Keratinocyte (primary cell): ENCODE data around the gene APBB1IP. TPM values are rescaled to one million over a fixed set of nuclear protein-coding genes. Genes with fewer than 3 reads are reported as not detected.

Experiments
- DNase-seq: peaks from one replicate; pipeline ENCODE4 v3.0.0-alpha.2; 2011; ENCODE audit warnings: low read depth, missing footprints, low spot score
- FAIRE-seq: peaks from 2 replicates; lab custom pipeline; 2011; peaks lifted over from hg19 to GRCh38; lab: Jason Lieb, UNC
- H2AFZ ChIP-seq: 2 replicates; pipeline ENCODE4 v1.6.0; 2012; ENCODE audit warnings: low read length, control low read depth, inconsistent platforms; ENCODE audit not compliant: control insufficient read depth
- H3K27ac ChIP-seq: 2 replicates; pipeline ENCODE4 v1.5.1; 2011; ENCODE audit warnings: low read length; ENCODE audit not compliant: control insufficient read depth, insufficient read depth
- H3K27me3 ChIP-seq: 3 replicates; pipeline ENCODE4 v1.6.0; 2011; ENCODE audit warnings: low read length; ENCODE audit not compliant: control insufficient read depth, insufficient read depth; ENCODE audit errors: extremely low read depth
- H3K36me3 ChIP-seq, 2 experiments: 2 replicates in 1 of 2; 3 replicates in 1 of 2; pipeline ENCODE4 v1.5.1; 2011; ENCODE audit warnings: low read length in 2 of 2, mild to moderate bottlenecking in 1 of 2; ENCODE audit not compliant: control insufficient read depth in 2 of 2, insufficient read depth in 2 of 2; ENCODE audit errors: extremely low read depth in 1 of 2
- H3K4me1 ChIP-seq: 3 replicates; pipeline ENCODE4 v1.5.1; 2011; ENCODE audit warnings: low read length; ENCODE audit not compliant: control insufficient read depth, insufficient read depth; ENCODE audit errors: extremely low read depth
- H3K4me2 ChIP-seq: 3 replicates; pipeline ENCODE4 v1.6.0; 2011; ENCODE audit warnings: low read depth, low read length; ENCODE audit not compliant: control insufficient read depth, insufficient read depth; ENCODE audit errors: extremely low read depth
- H3K4me3 ChIP-seq, 3 experiments: fragments of 200-600 bp in 1 of 3; sonication (generic) in 1 of 3; 2 replicates in 2 of 3; 3 replicates in 1 of 3; pipeline ENCODE4 v1.5.1; 2011 to 2016; ENCODE audit warnings: low read length in 3 of 3, mild to moderate bottlenecking in 3 of 3, control low read depth in 2 of 3, inconsistent platforms in 1 of 3, low read depth in 1 of 3, mixed read lengths in 1 of 3, mixed run types in 1 of 3, moderate library complexity in 1 of 3; ENCODE audit not compliant: control insufficient read depth in 2 of 3, insufficient read depth in 2 of 3; ENCODE audit errors: extremely low read depth in 1 of 3
- H3K79me2 ChIP-seq: 2 replicates; pipeline ENCODE4 v1.6.0; 2012; ENCODE audit warnings: low read length; ENCODE audit not compliant: control insufficient read depth, insufficient read depth
- H3K9ac ChIP-seq: 3 replicates; pipeline ENCODE4 v1.6.0; 2011; ENCODE audit warnings: low read length; ENCODE audit not compliant: control insufficient read depth, insufficient read depth; ENCODE audit errors: extremely low read depth
- H3K9me1 ChIP-seq: 3 replicates; pipeline ENCODE4 v1.6.0; 2011; ENCODE audit warnings: low read length; ENCODE audit not compliant: control insufficient read depth, insufficient read depth; ENCODE audit errors: extremely low read depth
- H3K9me3 ChIP-seq: 2 replicates; pipeline ENCODE4 v1.5.1; 2012; ENCODE audit warnings: low read depth, low read length; ENCODE audit not compliant: control insufficient read depth
- H4K20me1 ChIP-seq: 3 replicates; pipeline ENCODE4 v1.6.0; 2011; ENCODE audit warnings: low read length; ENCODE audit not compliant: control insufficient read depth, insufficient read depth; ENCODE audit errors: extremely low read depth
- CTCF ChIP-seq, 3 experiments: IDR thresholded peaks in 1 of 3; conservative IDR thresholded peaks in 1 of 3; optimal IDR thresholded peaks in 1 of 3; 2 replicates in 2 of 3; 3 replicates in 1 of 3; pipeline versions ENCODE3 to v1.5.1; 2011; ENCODE audit warnings: low read length in 3 of 3, mild to moderate bottlenecking in 3 of 3, moderate library complexity in 2 of 3, control low read depth in 1 of 3, inconsistent platforms in 1 of 3; ENCODE audit not compliant: insufficient read depth in 2 of 3; ENCODE audit errors: extremely low read depth in 1 of 3
- EZH2 ChIP-seq: IDR thresholded peaks from one replicate; pipeline ENCODE4 v1.6.1; 2012; ENCODE audit warnings: inconsistent platforms, mild to moderate bottlenecking, low read length, moderate library complexity
- dilution Hi-C: fragments of 300-500 bp; cut with MboI; formaldehyde crosslinking; loops from one replicate; pipeline ENCODE4 v1.7.0; 2020; ENCODE audit warnings: low sequenced_read_pairs; ENCODE audit not compliant: extremely low pct_ligation_motif_present
- polyA plus RNA-seq, 5 experiments: library from polyadenylated mRNA; depleted of rRNA in 3 of 5; stranded (reverse) in 3 of 5; stranded (forward) in 1 of 5; unstranded in 1 of 5; fragments of >200 nt; gene quantifications; 1 replicate in 1 of 5; 2 replicates in 3 of 5; 3 replicates in 1 of 5; pipeline versions ENCODE4 v1.2.1 to v1.2.3, GENCODE V29; 2011 to 2012; ENCODE audit warnings: missing spikeins in 2 of 5, low read depth in 1 of 5, low replicate concordance in 1 of 5

The APBB1IP gene
- polyA plus RNA-seq, 1 donor (not counting 4 experiments of a cell fraction or from before 2014, with no cell fraction given), result not detected

DNA sequence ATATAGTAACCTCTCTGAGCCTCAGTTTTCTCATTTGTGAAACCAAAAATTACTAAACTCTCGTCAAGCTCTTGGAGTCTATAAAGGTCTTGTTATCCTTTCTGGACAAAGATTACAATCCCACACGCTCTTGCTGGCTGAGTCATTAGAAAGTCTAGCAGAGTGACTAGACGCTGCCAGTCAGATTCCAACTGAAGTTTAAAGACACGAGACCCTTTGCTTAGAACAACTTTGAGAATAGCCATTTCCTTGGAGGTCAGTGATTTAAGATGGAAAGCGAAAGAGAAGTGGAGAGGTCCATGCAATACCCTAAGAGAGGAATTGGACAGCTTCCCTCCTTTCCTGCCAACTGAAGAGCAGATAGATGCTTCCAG, 119.5 kb downstream of the APBB1IP start:
- no peak overlapping the region for H3K4me3 ChIP-seq
- no peaks in the 10 kb centered on the region for H3K36me3 ChIP-seq
- H3K9ac ChIP-seq, result no peak overlapping the region
- DNase-seq (no peak), FAIRE-seq (no peak)
- H3K9me3 ChIP-seq, result no peaks in the 10 kb centered on the region
- TF ChIP-seq EZH2 (no peak), CTCF (optimal IDR thresholded peaks at IDR 0.05 in 1 of 3, IDR thresholded peaks at IDR 0.05 in 1 of 3, conservative IDR thresholded peaks at IDR 0.05 in 1 of 3; ENCODE audit: extremely low read depth in 1 of 3, insufficient read depth in 2 of 3, low read length in 3 of 3) (no peak)
- H3K4me1 ChIP-seq, result no peaks in the 10 kb centered on the region
- no peaks in the 10 kb centered on the region for H4K20me1 ChIP-seq
- no peak overlapping the region for H3K4me2 ChIP-seq
- H2AFZ ChIP-seq, result no peak overlapping the region
- H3K27me3 ChIP-seq, result no peaks in the 10 kb centered on the region
- H3K9me1 ChIP-seq, result no peaks in the 10 kb centered on the region
- H3K79me2 ChIP-seq, result no peaks in the 10 kb centered on the region
- H3K27ac ChIP-seq, result no peak overlapping the region
- dilution Hi-C loops, result no loop called here

- Histone ChIP-seq H3K9me1 (no peaks in the 10 kb centered on the region), H3K79me2 (no peaks in the 10 kb centered on the region), H3K9ac (no peak overlapping the region), H3K4me3 (peak overlapping the region in 1 of 3 experiments; percentile 8), H3K27ac (no peak overlapping the region), H2AFZ (no peak overlapping the region), H3K4me2 (no peak overlapping the region), H4K20me1 (no peaks in the 10 kb centered on the region), H3K36me3 (no peaks in the 10 kb centered on the region), H3K4me1 (no peaks in the 10 kb centered on the region), H3K9me3 (no peaks in the 10 kb centered on the region), H3K27me3 (peaks cover 18% of the 10 kb centered on the region)
- TF ChIP-seq EZH2, result no peak
- TF ChIP-seq CTCF (optimal IDR thresholded peaks at IDR 0.05 in 1 of 3, IDR thresholded peaks at IDR 0.05 in 1 of 3, conservative IDR thresholded peaks at IDR 0.05 in 1 of 3; ENCODE audit: extremely low read depth in 1 of 3, insufficient read depth in 2 of 3, low read length in 3 of 3), result no peak
- FAIRE-seq (no peak), DNase-seq (no peak)
- dilution Hi-C loops, result no loop called here
These were observed 128.6 kb downstream of the APBB1IP start for GRCh38 chr10:26566525-26567350.
